ENCODE results near the gene NOD2.

The NOD2 gene

DNA sequence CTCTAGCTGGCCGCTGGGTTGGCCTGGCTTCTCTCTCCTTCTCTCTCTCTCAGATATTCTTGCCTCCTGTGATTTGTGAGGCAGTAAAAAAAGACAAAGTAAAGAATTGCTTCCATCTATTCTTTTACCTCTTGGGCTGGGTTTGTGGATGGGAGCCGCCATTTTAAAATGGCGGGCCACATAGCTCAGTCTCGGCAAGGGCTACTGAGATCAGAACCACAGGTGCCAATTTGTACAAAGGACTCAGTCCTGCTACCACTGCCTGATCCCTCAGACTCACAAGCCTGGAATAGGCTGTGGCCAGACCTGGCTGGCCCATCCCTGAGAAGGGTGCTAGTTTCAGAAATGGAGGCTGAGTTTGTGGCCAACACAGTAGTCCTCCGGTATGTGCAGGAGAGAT, 24.1 kb downstream of the NOD2 start:
- no peak for DNase-seq (ENCODE audit: low read depth)

DNA sequence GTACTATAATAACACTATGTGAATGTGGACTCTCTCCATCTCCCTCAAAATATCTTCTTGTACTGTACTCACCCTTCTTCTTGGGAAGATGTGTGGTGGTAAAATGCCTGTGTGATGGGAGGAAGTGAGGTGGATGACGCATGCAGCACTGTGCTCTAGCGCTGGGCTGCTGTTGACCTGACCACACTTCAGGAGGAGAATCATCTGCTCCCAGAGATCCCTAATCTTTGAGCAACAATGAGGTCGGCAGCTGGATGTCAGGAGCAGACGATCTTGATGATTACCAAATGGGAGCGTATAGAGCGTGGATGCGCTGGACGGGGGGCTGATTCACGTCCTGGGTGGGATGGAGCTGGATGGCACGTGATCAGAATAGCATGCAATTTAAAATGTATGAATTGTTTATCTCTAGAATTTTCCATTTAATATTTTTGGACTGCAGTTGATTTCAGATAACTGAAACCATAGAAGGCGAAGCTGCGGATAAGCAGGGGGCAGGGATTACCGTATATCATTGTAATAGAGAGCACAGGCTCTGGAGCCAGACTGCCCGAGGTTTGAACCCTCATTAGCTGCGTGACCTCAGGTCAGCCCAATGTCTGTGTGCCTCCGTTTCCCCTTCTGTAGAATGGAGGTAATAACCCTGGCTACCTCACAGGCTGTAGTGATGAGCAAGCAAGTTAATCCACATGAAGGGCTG, 24.8 kb downstream of the NOD2 start:
- DNase-seq (ENCODE audit: low read depth) = peak; percentile 46

DNA sequence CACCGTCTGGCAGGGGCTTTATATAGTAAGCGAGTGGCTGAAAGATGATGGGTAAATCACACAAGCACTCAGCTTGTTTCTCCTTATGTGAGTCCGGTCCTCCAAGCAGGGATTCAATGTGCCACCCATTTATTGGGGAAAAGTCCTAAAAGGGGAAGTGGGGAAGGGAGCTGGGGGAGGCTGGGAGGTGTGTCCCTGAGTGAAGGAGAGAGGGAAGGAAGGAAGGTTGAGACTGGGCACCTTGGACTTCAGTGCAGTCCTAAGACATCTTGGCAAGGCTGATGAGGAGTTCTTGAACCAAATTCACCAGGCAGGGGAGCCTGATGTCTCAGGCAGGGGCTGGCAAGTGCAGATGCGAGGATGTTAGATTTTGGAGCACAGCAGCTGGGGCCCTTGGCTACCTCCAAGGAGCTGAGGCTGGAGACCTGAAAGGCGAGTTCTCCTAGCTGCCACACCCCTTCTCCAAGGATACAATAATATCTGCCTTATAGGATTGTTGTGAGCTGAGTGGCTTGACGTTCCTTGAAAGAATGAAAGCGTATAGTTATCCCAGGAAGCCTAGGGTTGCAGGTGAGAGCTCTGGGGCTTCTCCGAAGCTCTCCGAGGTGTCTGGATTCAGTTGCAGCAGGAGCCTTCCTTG, 25.5 kb downstream of the NOD2 start:
- no peak for DNase-seq (ENCODE audit: low read depth)

DNA sequence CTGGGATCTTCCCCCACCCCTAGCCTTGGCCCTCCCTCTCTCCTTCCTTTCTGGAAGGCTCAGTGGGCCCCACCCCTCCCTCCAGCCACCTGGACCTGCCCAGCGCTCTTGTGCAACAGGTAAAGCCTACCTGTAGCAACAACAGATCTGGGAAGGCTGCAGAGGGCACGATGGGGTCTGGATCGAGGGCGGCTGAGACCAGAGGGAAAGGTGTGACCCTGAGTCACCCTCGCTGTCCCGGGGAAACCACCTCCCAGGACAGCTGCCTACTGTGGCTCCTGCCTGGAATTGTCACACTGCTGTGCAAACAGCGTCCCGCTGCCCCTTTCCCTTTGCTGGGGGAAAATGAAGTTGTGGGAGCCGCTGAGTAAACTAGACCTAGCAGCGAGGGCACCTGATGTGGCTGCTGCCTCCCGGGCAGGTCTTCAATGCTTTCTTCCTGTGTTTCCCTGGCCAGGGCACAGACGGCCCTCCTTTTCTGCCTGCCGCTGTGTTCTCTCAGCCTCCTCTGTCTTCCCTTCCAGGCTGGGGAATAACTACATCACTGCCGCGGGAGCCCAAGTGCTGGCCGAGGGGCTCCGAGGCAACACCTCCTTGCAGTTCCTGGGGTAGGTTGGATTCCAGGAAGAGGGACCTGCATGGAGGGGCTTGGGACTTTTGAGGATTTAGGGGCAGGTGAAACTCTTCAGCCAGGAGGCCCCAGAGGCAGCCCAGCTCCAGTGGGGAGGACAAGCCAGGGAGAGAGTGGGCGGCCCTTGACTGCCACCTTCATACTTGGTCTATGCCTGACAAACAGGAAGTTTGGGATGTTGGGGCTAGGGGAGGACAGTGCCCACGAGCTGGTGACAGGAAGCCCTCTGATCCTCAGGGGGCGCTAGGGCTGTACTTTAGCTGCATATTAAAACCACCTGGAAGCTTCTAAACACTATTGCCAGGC, 26.3 kb downstream of the NOD2 start:
- DNase-seq (ENCODE audit: low read depth) = no peak

DNA sequence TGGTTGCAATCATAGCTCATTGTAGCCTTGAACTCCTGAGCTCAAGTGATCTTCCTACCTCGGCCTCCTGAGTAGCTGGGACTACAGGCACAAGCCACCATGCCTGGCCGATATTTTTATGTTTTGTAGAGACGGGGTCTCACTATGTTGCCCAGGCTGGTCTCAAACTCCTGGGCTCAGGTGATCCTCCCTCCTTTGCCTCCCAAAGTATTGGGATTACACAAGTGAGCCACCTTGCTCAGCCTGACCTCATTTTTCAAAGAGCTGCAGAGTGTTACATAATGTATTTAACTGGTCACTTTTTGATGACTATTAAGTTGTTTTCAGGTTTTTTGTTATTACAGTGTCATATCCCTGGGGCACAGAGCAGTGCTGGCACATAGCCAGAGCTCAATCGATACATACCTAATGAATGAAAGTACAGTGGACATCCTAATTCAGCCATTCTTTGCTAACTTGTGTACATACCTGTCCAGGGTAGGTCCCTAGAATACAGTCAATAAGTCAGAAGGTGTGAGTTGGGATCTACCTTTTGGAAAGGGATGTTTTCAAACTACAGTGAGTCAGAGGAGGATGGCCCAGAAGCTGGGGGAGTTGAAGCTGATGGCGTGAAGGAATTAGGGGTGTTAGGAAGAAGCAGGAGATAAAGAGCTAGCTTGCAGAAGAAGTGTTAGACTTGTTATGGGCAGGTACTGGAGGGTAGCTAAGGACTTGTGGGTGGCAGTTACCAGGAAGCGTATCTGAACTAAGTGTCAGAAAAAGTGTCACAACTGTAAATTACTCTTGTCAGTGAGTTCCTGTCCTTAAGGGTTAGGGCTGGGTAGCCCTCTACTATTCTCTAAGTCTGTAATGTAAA, 28.4 kb downstream of the NOD2 start:
- DNase-seq (ENCODE audit: low read depth) = no peak

DNA sequence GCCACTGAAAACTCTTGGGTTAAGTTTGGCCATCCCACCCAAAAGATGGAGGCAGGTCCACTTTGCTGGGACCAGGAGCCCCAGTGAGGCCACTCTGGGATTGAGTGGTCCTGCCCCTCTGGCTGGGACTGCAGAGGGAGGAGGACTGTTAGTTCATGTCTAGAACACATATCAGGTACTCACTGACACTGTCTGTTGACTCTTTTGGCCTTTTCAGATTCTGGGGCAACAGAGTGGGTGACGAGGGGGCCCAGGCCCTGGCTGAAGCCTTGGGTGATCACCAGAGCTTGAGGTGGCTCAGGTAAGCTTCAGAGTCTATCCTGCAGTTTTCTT, 29.0 kb downstream of the NOD2 start:
- no peak for DNase-seq (ENCODE audit: low read depth)

DNA sequence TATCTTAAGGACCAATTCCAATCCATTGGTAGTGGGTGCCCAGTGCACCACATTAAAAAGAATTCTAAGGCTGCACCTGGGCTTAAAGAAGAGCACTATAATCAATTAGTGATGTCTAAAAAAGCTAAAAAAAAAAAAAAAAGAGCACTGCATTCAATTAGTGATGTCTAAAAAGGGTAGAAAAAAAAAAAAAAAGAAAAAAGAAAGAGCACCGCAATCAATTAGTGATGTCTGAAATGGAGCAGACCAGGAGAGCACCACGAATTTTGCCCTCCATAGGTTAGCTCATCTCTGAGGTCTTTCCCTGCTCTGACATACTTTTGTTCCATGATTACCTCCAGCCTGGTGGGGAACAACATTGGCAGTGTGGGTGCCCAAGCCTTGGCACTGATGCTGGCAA, 29.6 kb downstream of the NOD2 start:
- DNase-seq (ENCODE audit: low read depth) = no peak

DNA sequence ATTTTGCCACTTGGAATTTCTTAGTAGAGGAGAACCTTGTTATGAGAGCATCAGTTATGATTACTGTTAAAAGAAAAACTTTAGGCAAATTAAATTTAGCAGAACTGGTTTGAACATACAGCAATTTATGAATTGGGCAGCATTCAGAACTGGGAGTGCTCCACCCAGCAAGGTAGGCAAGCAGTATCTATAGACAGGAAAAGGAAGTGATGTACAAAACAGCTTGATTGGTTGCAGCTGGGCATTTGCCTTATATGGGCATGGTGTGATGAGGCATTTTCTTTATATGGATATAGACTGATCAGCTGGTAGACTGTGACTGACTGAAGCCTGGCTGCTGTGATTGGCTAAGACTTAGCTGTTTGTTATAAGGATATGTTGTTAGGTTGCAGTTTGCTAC, 30.9 kb downstream of the NOD2 start:
- no peak for DNase-seq (ENCODE audit: low read depth)

DNA sequence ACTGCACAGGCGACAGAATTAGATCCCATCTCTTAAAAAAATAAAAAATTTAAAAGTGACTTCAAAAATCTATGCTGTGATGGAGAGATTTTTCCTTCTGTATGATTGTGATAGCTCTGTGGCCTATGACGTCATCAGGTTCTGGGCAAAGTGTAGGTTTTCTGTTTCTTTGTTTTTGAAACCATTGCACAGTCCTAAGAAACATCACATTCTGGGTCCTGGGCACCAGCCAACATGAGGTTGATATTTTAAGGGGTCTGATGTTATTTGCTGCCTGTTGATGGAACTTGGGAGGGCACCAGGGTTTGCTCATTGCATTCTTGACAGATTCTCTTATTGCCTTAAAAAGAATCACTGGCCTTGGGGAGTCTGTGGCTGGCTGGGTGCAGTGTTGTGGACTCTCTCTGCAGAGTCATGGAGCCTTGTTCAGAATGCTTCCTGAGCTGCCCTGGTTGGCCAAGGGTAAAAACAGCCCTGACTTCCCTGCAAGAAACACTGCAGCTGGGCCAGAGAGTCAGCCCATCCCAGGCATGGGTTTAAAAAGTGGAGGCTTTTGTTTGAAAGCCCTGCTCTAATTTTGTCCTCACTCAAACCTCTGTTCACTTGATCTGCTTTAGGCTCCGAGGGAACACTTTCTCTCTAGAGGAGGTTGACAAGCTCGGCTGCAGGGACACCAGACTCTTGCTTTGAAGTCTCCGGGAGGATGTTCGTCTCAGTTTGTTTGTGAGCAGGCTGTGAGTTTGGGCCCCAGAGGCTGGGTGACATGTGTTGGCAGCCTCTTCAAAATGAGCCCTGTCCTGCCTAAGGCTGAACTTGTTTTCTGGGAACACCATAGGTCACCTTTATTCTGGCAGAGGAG, 38.0 kb downstream of the NOD2 start:
- DNase-seq (ENCODE audit: low read depth) = no peak

DNA sequence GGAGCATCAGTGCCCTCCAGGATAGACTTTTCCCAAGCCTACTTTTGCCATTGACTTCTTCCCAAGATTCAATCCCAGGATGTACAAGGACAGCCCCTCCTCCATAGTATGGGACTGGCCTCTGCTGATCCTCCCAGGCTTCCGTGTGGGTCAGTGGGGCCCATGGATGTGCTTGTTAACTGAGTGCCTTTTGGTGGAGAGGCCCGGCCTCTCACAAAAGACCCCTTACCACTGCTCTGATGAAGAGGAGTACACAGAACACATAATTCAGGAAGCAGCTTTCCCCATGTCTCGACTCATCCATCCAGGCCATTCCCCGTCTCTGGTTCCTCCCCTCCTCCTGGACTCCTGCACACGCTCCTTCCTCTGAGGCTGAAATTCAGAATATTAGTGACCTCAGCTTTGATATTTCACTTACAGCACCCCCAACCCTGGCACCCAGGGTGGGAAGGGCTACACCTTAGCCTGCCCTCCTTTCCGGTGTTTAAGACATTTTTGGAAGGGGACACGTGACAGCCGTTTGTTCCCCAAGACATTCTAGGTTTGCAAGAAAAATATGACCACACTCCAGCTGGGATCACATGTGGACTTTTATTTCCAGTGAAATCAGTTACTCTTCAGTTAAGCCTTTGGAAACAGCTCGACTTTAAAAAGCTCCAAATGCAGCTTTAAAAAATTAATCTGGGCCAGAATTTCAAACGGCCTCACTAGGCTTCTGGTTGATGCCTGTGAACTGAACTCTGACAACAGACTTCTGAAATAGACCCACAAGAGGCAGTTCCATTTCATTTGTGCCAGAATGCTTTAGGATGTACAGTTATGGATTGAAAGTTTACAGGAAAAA, 38.8 kb downstream of the NOD2 start:
- DNase-seq (ENCODE audit: low read depth) = no peak

DNA sequence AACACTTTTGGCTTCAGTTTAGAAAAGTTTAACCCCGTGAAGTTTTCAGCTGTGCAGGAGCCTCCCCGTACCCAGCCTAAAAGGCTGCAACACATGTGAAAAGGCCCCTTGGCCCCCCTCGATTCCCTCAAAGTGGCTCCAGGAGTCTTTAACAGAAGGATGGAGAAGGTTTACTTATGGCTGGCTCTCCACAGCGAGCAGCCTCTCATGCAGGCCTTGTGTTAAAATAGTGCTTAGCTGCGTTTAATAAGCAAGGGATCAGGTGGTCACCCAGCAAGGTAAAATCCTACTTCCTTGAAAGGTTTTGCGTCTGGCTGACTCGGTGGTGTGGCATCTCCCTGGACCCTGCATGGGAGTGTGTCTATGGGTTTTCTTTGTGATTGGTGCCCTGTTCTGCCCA, 40.1 kb downstream of the NOD2 start:
- DNase-seq (ENCODE audit: low read depth) = no peak

DNA sequence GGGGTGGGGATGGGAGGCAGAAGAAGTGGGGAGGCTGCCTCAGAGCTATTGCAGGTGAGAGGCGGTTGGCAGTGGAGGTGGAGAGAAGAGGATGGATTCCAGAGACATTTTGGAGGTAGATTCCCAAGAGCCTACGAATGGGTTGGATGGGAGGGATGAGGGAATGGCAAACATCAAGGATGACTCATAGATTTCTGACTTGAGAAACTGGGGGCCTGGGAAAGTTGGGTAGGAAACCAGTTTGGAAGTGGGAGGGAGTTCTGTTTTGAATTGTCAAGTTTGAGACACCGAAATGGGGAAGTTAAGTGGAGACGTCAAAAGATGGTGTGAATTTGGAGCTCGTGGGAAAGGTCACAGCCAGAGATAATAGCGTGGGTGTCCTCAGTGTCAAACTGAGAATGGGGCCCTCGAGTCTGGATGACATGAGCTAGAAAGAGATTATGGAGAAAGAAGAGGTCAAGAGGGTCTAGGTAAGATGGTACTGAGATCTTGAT, 42.3 kb downstream of the NOD2 start:
- DNase-seq (ENCODE audit: low read depth) = no peak

DNA sequence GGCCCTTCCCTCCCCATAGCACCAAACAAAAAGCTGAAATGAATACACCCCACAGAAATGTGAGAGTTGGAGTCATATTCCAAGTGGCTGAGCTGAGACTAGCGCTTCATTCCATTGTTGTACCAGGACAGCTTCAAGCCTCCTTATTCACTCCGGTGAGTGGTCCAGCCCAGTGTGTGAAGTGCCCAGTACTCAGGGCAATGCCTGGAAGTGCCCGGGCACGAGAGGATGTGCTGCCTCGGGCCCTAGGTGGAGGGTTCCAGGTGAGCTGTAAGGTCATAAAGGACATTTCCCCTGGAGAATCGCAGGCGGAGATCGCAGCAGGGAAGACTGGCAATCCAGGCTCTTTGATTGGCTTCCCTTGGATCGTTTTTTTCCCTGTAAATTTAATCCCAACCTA, 43.0 kb downstream of the NOD2 start:
- DNase-seq (ENCODE audit: low read depth) = no peak

DNA sequence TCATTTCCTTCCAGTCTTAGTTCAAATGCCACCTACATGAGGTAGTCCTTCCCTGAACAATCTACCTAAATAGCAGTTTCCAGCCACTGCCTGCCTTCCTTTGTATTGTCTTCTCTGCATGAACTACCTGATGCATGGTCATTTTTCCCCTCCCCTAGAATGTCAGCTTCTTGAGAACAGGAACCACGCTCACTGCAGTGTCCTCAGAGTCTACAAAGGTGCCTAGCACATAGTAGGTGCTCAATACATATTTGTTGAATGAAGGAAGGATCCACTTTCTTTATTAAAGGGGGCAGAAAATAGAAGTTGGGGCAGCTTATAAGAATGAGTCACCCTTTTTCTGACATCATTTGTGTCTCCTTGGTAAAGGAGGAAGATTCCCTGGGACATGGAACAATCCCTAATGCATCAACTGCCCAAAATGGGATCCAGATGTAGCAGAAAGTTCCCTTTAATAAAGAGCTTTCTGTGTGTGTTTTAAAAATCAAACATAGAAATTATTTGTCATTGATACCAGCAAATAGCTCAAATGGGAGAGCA, 44.1 kb downstream of the NOD2 start:
- peak; percentile 36 for DNase-seq (ENCODE audit: low read depth)

DNA sequence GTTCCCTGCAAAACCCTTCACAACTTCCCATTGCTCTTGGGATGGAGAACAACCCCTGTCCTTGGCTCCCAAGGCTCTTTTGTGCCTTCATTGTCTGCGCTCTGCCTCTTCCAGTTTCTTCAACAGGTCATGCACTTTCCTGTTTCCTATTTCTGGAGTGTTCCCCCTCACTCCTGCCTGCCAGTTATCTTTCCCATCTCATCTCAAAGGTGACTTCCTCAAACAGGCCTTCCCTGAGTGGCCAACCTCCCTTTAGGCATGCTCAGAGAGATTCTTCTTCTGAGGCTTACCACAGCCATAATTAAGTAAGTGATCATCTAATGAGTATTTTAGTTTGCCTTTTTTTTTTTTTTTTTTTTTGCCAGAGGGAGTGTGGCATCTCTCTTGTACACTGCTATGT, 45.6 kb downstream of the NOD2 start:
- DNase-seq (ENCODE audit: low read depth) = no peak

DNA sequence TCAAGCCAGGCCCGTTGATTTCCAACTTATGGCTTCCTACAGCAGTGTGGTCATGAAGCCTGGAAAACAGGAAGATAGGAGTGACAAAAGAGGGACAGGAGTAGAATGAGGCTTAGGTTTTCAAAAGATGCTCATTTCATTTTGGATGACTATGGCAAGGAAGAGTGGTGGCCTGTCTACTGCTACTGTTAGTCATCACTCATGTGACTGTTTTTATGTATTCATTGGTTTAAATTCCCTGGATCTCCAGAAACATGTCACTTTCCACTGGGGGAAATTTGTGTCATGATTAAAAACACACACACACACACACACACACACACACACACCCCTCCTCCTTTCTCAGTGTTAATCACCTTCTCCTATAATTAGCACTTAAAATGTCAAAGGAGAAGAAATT, 47.3 kb downstream of the NOD2 start:
- DNase-seq (ENCODE audit: low read depth) = peak; percentile 25

DNA sequence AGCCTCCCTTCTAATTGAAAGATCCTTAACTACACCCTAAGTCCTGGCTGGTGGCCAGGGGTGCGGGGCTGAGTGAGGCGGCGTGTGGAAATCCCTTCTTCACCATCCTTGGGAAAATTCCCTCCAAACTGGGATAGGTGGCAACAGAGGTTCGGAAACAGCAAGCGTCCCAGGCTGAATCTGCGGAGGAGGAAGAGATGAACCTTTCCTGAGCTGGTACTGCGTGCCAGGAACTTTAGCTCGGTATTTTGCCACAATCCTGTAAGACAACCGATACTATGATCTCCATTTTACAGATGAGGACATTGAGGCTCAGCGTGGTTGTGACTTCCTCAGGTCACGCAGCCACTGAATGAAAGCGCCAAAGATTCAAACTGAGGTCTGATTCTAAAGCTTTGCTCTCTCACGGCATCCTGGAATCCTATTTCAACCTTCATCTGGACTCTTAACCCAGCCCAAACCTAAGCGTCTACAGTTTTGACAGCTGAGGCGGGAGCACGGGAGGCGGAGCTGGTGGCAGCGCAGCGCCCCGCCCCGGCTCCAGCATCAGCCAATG, 47.9 kb downstream of the NOD2 start:
- DNase-seq (ENCODE audit: low read depth) = no peak

DNA sequence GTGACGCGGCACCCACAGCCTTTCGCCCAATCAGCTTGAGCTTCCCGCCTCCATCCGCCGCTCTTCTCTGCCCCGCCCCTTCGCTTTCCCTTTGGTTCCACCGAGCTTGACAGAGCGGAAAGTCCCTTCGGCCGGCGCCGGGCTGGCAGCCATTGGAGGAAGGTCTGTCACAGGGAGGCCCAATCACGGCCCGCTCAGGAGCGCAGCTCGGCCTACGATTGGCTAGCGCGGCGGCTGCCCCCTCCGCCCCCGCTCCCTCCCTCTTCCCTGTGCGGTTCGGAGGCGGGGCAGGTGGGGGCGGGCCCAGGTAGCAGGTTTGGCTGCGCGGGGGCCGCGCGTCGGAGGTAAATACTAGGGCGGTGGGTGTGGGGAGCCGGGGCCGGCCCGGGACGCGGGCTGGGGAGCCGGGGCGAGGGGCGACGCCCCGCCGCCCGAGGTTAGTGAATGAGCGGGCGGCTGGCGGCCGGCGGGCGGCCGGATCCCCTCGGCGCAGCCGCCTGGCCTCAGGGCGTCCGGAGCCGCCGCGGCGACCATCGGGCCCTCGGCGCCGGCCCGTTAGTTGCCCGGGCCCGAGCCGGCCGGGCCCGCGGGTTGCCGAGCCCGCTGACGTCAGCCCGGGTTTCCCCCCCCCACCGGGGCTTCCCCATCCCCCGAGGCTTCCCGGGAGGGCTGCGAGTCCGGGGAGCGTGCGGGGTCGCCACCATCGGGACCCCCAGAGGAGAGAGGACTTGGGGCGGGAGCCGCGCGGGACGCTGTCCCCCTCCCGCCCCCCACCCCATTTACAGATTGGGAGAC, 48.6 kb downstream of the NOD2 start, which contains the start of gene CYLD:
CYLD (plus strand) TSS at position 306 of the 795 bp plus-strand sequence. CDS start 7,613 bp downstream, outside the sequence.
- peak; percentile 100 for DNase-seq (ENCODE audit: low read depth)
